T-helper 2 cell treated with Interferon-gamma antibody and Interleukin-4, amounts not matched to agents 5 μg/mL and 100 μg/mL, for 36 hours (primary cell): ENCODE measurements around the gene ZNF280D.
"Not testable (repeated sequence)": the region's sequence is repeated elsewhere in the genome, so short reads cannot be mapped to it uniquely, and the experiment has no call there.

ENCODE experiments used
- DNase-seq: peaks from one replicate; pipeline ENCODE4 v3.0.0; 2021; ENCODE audit warnings: low spot score
- H3K27ac Mint-ChIP-seq: one replicate; pipeline ENCODE4 v1.8.0; 2021; ENCODE audit warnings: mild to moderate bottlenecking, mixed read lengths
- H3K27me3 Mint-ChIP-seq: one replicate; pipeline ENCODE4 v1.8.0; 2021; ENCODE audit warnings: low read depth, mixed read lengths
- H3K36me3 Mint-ChIP-seq: one replicate; pipeline ENCODE4 v1.8.0; 2021; ENCODE audit warnings: low read depth, mixed read lengths
- H3K4me1 Mint-ChIP-seq: one replicate; pipeline ENCODE4 v1.8.0; 2021; ENCODE audit warnings: low read depth, mixed read lengths
- H3K4me3 Mint-ChIP-seq: one replicate; pipeline ENCODE4 v1.8.0; 2022; ENCODE audit warnings: mild to moderate bottlenecking, moderate library complexity, mixed read lengths
- H3K9me3 Mint-ChIP-seq: one replicate; pipeline ENCODE4 v1.8.0; 2021; ENCODE audit warnings: mixed read lengths

Gene ZNF280D, protein sequence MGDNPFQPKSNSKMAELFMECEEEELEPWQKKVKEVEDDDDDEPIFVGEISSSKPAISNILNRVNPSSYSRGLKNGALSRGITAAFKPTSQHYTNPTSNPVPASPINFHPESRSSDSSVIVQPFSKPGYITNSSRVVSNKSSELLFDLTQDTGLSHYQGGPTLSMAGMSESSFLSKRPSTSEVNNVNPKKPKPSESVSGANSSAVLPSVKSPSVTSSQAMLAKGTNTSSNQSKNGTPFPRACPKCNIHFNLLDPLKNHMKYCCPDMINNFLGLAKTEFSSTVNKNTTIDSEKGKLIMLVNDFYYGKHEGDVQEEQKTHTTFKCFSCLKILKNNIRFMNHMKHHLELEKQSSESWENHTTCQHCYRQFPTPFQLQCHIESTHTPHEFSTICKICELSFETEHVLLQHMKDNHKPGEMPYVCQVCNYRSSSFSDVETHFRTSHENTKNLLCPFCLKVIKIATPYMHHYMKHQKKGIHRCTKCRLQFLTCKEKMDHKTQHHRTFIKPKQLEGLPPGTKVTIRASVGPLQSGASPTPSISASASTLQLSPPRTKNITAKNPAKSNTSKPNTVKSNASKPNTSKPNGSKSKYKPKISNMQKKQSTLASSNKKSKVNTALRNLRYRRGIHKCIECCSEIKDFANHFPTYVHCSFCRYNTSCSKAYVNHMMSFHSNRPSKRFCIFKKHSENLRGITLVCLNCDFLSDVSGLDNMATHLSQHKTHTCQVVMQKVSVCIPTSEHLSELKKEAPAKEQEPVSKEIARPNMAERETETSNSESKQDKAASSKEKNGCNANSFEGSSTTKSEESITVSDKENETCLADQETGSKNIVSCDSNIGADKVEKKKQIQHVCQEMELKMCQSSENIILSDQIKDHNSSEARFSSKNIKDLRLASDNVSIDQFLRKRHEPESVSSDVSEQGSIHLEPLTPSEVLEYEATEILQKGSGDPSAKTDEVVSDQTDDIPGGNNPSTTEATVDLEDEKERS

GRCh38 chr15:56733136-56734012 is at the start of gene ZNF280D:
Gene ZNF280D (minus strand): TSS chr15:56733509. CDS start chr15:56707109, 26,400 bp downstream.
- Mint-ChIP-seq H3K4me1 (peaks cover 24% of the 10 kb centered on the region), H3K9me3 (peaks cover 11% of the 10 kb centered on the region), H3K27me3 (peaks cover 4% of the 10 kb centered on the region), H3K36me3 (peaks cover 20% of the 10 kb centered on the region), H3K27ac (peak within 1 kb of the TSS; percentile 96), H3K4me3 (peak within 1 kb of the TSS; percentile 97)
- peak; percentile 79 for DNase-seq

GRCh38 chr15:56782306-56782705 is 49.0 kb upstream of the ZNF280D start:
- H3K27ac Mint-ChIP-seq, result no peak overlapping the region
- H3K27me3 Mint-ChIP-seq, result no peaks in the 10 kb centered on the region
- peaks cover 24% of the 10 kb centered on the region for H3K9me3 Mint-ChIP-seq
- H3K4me1 Mint-ChIP-seq, result peaks cover 21% of the 10 kb centered on the region
- H3K4me3 Mint-ChIP-seq, result no peak overlapping the region
- no peak for DNase-seq
- H3K36me3 Mint-ChIP-seq, result peaks cover 4% of the 10 kb centered on the region

- Mint-ChIP-seq H3K4me3 (no peak overlapping the region), H3K27ac (no peak overlapping the region), H3K36me3 (peaks cover 4% of the 10 kb centered on the region), H3K27me3 (no peaks in the 10 kb centered on the region), H3K4me1 (peaks cover 15% of the 10 kb centered on the region), H3K9me3 (peaks cover 24% of the 10 kb centered on the region)
- DNase-seq, result no peak
Observed at GRCh38 chr15:56781666-56782065, 48.4 kb upstream of the ZNF280D start.

- peak; percentile 39 for DNase-seq
- H3K27me3 Mint-ChIP-seq, H3K36me3 Mint-ChIP-seq: not testable (repeated sequence)
- Mint-ChIP-seq H3K27ac (peak overlapping the region; percentile 58), H3K4me3 (peak overlapping the region; percentile 30), H3K4me1 (peaks cover 20% of the 10 kb centered on the region), H3K9me3 (peaks cover 24% of the 10 kb centered on the region)
Observed at GRCh38 chr15:56780102-56780725, 46.9 kb upstream of the ZNF280D start.

DNA sequence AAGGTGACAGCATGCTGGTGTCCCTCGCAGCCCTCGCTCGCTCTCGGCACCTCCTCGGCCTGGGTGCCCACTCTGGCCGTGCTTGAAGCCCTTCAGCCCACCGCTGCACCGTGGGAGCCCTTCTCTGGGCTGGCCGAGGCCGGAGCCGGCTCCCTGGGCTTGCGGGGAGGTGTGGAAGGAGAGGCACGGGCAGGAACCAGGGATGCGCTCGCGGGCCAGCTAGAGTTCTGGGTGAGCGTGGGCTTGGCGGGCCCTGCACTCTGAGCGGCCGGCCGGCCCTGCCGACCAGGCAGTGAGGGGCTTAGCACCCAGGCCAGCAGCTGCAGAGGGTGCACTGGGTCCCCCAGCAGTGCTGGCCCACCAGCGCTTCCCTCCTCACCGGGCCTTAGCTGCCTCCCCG is 46.1 kb upstream of the ZNF280D start:
- H3K27me3 Mint-ChIP-seq, H3K36me3 Mint-ChIP-seq, H3K27ac Mint-ChIP-seq, H3K4me3 Mint-ChIP-seq, DNase-seq: not testable (repeated sequence)
- H3K4me1 Mint-ChIP-seq, result peaks cover 26% of the 10 kb centered on the region
- H3K9me3 Mint-ChIP-seq, result peaks cover 24% of the 10 kb centered on the region

DNA sequence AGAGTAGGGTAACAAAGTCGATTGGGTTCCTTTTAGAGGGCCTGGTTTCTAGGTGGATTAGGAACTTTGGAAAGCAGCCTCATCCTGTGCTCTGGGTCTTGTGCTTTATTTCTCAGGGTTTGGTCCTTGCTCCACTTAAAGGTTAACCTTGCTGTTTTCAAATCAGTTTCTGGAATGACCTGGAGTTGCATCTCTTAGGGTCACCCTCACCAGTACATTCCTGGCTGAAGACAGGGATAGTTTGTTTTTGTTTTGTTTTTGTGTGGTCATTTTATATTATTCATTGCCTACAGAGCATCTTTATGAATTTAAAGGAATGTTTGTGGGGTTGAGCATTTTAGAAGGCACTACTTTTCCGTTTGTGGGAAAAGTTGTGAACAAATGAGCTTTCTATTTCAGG is 45.5 kb upstream of the ZNF280D start:
- Mint-ChIP-seq H3K27ac (no peak overlapping the region), H3K27me3 (no peaks in the 10 kb centered on the region), H3K4me3 (no peak overlapping the region), H3K9me3 (peaks cover 24% of the 10 kb centered on the region), H3K36me3 (peaks cover 4% of the 10 kb centered on the region), H3K4me1 (peaks cover 30% of the 10 kb centered on the region)
- no peak for DNase-seq

DNA sequence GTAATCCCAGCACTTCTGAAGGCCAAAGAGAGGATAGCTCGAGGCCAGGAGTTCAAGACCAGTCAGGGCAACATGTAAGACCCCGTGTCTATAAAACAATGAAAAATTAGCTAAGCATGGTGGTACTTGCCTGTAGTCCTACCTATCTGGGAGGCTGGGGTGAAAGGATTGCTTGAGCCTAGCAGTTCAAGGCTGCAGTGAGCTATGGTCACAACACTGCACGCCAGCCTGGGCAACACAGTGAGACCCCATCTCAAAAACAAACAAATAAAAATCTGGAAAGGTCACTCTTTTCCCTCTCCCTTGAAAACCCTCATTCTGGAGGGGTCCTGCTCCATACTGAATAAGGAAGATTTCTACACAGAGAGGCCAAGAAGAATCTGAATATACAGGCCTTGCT is 43.5 kb upstream of the ZNF280D start:
- no peak overlapping the region for H3K27ac Mint-ChIP-seq
- H3K9me3 Mint-ChIP-seq, result peaks cover 20% of the 10 kb centered on the region
- no peaks in the 10 kb centered on the region for H3K27me3 Mint-ChIP-seq
- DNase-seq, result no peak
- peaks cover 4% of the 10 kb centered on the region for H3K36me3 Mint-ChIP-seq
- no peak overlapping the region for H3K4me3 Mint-ChIP-seq
- H3K4me1 Mint-ChIP-seq, result peaks cover 31% of the 10 kb centered on the region

DNA sequence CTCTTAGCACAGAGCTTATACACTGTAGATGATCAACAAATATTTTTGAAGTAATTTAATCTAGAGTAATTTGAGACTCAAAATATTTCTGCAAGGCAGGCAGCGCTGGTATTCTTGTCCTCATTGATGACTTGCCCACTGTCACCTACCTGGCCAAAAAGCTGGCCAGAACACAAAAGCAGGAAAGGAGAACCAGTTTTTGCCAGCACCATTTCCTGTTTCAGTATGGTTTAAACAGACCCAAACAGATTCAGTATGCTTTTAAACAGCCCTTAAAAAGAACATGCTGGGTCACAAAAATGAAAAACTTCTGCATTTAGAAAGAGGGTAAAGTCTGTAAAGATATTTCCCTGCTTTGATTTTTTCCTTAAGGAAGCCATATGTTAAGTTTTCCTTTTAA is 42.3 kb upstream of the ZNF280D start:
- DNase-seq, result no peak
- Mint-ChIP-seq H3K36me3 (peaks cover 4% of the 10 kb centered on the region), H3K4me3 (no peak overlapping the region), H3K27me3 (no peaks in the 10 kb centered on the region), H3K4me1 (peaks cover 30% of the 10 kb centered on the region), H3K27ac (no peak overlapping the region), H3K9me3 (peaks cover 14% of the 10 kb centered on the region)

- Mint-ChIP-seq H3K4me1 (peaks cover 24% of the 10 kb centered on the region), H3K9me3 (peaks cover 7% of the 10 kb centered on the region), H3K4me3 (no peak overlapping the region), H3K27ac (no peak overlapping the region), H3K36me3 (peaks cover 2% of the 10 kb centered on the region), H3K27me3 (no peaks in the 10 kb centered on the region)
- DNase-seq, result no peak
Observed at GRCh38 chr15:56774356-56774755, 41.0 kb upstream of the ZNF280D start.

- Mint-ChIP-seq H3K9me3 (peaks cover 6% of the 10 kb centered on the region), H3K27ac (no peak overlapping the region), H3K27me3 (no peaks in the 10 kb centered on the region), H3K4me3 (no peak overlapping the region), H3K4me1 (peaks cover 24% of the 10 kb centered on the region), H3K36me3 (no peaks in the 10 kb centered on the region)
- DNase-seq, result no peak
Observed at GRCh38 chr15:56772868-56773639, 39.7 kb upstream of the ZNF280D start.

GRCh38 chr15:56770173-56770572 is 36.9 kb upstream of the ZNF280D start:
- H3K36me3 Mint-ChIP-seq, result no peaks in the 10 kb centered on the region
- peaks cover 33% of the 10 kb centered on the region for H3K4me1 Mint-ChIP-seq
- no peak overlapping the region for H3K4me3 Mint-ChIP-seq
- no peak for DNase-seq
- H3K27ac Mint-ChIP-seq, result no peak overlapping the region
- H3K9me3 Mint-ChIP-seq, result no peaks in the 10 kb centered on the region
- H3K27me3 Mint-ChIP-seq, result no peaks in the 10 kb centered on the region

DNA sequence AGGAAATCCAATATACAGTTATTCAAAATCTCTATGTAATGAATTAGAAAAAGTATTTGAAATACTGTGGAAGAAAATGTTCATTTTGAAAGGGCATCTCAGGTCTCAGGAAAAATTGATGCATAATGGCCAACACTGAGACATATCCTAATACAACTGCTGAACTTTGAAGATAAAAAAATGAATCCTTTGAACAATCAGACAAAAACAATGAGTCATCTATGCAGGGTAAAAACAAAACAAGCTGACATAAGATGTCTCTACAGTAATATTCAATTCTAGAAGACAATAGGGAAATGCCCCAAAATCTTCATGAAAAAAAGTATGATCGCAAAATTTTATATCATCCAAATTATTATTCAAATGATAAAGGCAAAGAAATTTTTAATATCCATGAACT is 34.0 kb upstream of the ZNF280D start:
- no peaks in the 10 kb centered on the region for H3K27me3 Mint-ChIP-seq
- no peak overlapping the region for H3K4me3 Mint-ChIP-seq
- H3K36me3 Mint-ChIP-seq, result no peaks in the 10 kb centered on the region
- peaks cover 30% of the 10 kb centered on the region for H3K4me1 Mint-ChIP-seq
- no peaks in the 10 kb centered on the region for H3K9me3 Mint-ChIP-seq
- no peak overlapping the region for H3K27ac Mint-ChIP-seq
- DNase-seq, result no peak
